T-helper 2 cell treated with Interferon-gamma antibody and Interleukin-4, amounts not matched to agents 5 μg/mL and 100 μg/mL, for 36 hours (primary cell): ENCODE results near the gene HOXC11.

ENCODE experiments used
- DNase-seq: peaks from one replicate; pipeline ENCODE4 v3.0.0; 2021; ENCODE audit warnings: low spot score
- H3K27ac Mint-ChIP-seq: one replicate; pipeline ENCODE4 v1.8.0; 2021; ENCODE audit warnings: mild to moderate bottlenecking, mixed read lengths
- H3K27me3 Mint-ChIP-seq: one replicate; pipeline ENCODE4 v1.8.0; 2021; ENCODE audit warnings: low read depth, mixed read lengths
- H3K36me3 Mint-ChIP-seq: one replicate; pipeline ENCODE4 v1.8.0; 2021; ENCODE audit warnings: low read depth, mixed read lengths
- H3K4me1 Mint-ChIP-seq: one replicate; pipeline ENCODE4 v1.8.0; 2021; ENCODE audit warnings: low read depth, mixed read lengths
- H3K4me3 Mint-ChIP-seq: one replicate; pipeline ENCODE4 v1.8.0; 2022; ENCODE audit warnings: mild to moderate bottlenecking, moderate library complexity, mixed read lengths
- H3K9me3 Mint-ChIP-seq: one replicate; pipeline ENCODE4 v1.8.0; 2021; ENCODE audit warnings: mixed read lengths

Gene HOXC11

GRCh38 chr12:53987787-53988230 is 14.9 kb downstream of the HOXC11 start:
- H3K4me3 Mint-ChIP-seq = no peak overlapping the region
- H3K27ac Mint-ChIP-seq = no peak overlapping the region
- no peaks in the 10 kb centered on the region for H3K36me3 Mint-ChIP-seq
- H3K27me3 Mint-ChIP-seq = peaks cover 94% of the 10 kb centered on the region
- peaks cover 28% of the 10 kb centered on the region for H3K4me1 Mint-ChIP-seq
- no peaks in the 10 kb centered on the region for H3K9me3 Mint-ChIP-seq
- DNase-seq = no peak

GRCh38 chr12:53988541-53989226 is 15.8 kb downstream of the HOXC11 start:
- peak overlapping the region; percentile 2 for H3K4me3 Mint-ChIP-seq
- no peaks in the 10 kb centered on the region for H3K36me3 Mint-ChIP-seq
- no peak overlapping the region for H3K27ac Mint-ChIP-seq
- peaks cover 94% of the 10 kb centered on the region for H3K27me3 Mint-ChIP-seq
- H3K4me1 Mint-ChIP-seq = peaks cover 28% of the 10 kb centered on the region
- no peaks in the 10 kb centered on the region for H3K9me3 Mint-ChIP-seq
- no peak for DNase-seq

DNA sequence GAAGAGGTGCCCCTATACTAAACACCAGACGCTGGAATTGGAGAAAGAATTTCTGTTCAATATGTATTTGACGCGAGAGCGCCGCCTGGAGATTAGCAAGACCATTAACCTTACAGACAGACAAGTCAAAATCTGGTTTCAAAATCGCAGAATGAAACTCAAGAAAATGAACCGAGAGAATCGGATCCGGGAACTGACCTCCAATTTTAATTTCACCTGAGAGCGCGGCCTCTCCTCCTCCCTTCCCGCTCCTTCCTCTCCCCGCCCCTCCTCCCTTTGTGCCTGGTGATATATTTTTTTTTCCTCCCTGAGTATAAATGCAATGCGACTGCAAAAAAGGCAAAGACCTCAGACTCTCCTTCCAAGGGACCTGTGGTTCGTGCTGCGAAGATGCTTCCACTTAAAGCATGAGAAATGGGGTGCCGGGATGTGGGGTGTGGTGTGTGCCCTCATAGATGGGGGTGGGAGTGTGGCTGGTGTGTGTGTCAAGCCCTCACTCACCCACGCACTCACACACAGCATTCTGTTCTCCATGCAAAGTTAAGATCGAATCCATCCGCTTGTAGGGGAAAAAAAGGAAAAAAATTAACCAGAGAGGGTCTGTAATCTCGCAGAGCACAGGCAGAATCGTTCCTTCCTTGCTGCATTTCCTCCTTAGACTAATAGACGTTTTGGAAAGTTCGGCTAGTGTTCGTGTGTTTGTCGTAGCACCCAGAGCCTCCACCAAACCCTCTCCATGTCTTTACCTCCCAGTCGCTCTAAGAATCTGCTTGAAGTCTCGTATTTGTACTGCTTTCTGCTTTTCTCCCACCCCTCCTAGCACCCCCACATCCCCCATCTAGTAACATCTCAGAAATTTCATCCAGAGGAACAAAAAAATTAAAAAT is 16.5 kb downstream of the HOXC11 start:
- no peaks in the 10 kb centered on the region for H3K36me3 Mint-ChIP-seq
- DNase-seq = no peak
- H3K4me3 Mint-ChIP-seq = peak overlapping the region; percentile 28
- peaks cover 95% of the 10 kb centered on the region for H3K27me3 Mint-ChIP-seq
- peaks cover 32% of the 10 kb centered on the region for H3K4me1 Mint-ChIP-seq
- no peak overlapping the region for H3K27ac Mint-ChIP-seq
- H3K9me3 Mint-ChIP-seq = no peaks in the 10 kb centered on the region

- no peak overlapping the region for H3K4me3 Mint-ChIP-seq
- DNase-seq = no peak
- peaks cover 92% of the 10 kb centered on the region for H3K27me3 Mint-ChIP-seq
- no peaks in the 10 kb centered on the region for H3K9me3 Mint-ChIP-seq
- peaks cover 26% of the 10 kb centered on the region for H3K4me1 Mint-ChIP-seq
- H3K27ac Mint-ChIP-seq = no peak overlapping the region
- no peaks in the 10 kb centered on the region for H3K36me3 Mint-ChIP-seq
Observed at GRCh38 chr12:53990311-53991076, 17.6 kb downstream of the HOXC11 start.

- Mint-ChIP-seq H3K4me1 (peaks cover 27% of the 10 kb centered on the region), H3K9me3 (no peaks in the 10 kb centered on the region), H3K27me3 (peaks cover 94% of the 10 kb centered on the region), H3K36me3 (no peaks in the 10 kb centered on the region), H3K27ac (no peak overlapping the region), H3K4me3 (no peak overlapping the region)
- DNase-seq = no peak
Observed at GRCh38 chr12:53991077-53991460, 18.1 kb downstream of the HOXC11 start.

DNA sequence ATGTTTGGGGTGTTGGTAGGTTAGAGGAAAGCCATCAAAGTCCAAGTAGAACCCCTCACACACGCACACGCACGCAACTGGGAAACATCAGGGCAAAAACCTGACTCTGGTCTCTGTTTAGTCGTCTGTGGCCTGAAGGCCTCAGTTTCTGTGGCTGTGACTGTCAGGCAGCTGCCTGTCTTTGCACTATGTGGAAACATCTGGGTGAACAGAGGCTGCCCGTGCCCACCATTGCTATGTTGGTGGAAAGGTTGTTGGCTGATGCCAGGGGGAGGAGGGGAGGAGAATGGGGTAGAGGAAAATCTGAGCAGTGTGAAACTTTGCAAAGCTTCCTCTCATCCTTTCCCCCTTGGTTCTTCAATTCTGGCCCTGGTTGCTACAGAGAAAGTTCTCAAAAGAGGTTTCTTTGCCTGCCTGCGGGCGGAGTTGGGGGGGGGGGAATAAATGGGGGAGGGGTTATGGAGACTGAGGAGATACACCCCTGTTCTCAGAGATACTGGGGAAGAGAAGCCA is 19.5 kb downstream of the HOXC11 start:
- no peak overlapping the region for H3K27ac Mint-ChIP-seq

GRCh38 chr12:53993162-53994008 is 20.5 kb downstream of the HOXC11 start:
- Mint-ChIP-seq H3K27me3 (peaks cover 92% of the 10 kb centered on the region), H3K4me3 (no peak overlapping the region), H3K9me3 (no peaks in the 10 kb centered on the region), H3K27ac (peak overlapping the region; percentile 13), H3K36me3 (no peaks in the 10 kb centered on the region), H3K4me1 (peaks cover 28% of the 10 kb centered on the region)
- no peak for DNase-seq

More for the DNA sequence above, 19.5 kb downstream of the HOXC11 start:
- peaks cover 92% of the 10 kb centered on the region for H3K27me3 Mint-ChIP-seq
- no peak overlapping the region for H3K4me3 Mint-ChIP-seq
- H3K36me3 Mint-ChIP-seq = no peaks in the 10 kb centered on the region
- H3K4me1 Mint-ChIP-seq = peaks cover 25% of the 10 kb centered on the region
- no peaks in the 10 kb centered on the region for H3K9me3 Mint-ChIP-seq
- DNase-seq = no peak

DNA sequence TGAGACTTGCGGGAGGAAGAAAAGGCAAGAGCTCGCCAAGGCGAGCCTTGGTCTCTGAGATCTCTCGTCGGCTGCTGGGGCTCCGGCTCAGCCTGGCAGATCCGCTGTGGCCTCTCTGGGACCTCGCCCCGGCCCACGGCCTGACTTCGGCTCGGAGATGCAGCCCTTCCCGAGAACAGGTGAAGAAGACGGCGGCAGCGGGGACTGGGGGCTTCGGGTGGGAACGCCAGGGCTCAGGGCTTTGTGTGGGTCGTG is 21.0 kb downstream of the HOXC11 start:
- Mint-ChIP-seq H3K27me3 (peaks cover 92% of the 10 kb centered on the region), H3K9me3 (no peaks in the 10 kb centered on the region), H3K4me1 (peaks cover 27% of the 10 kb centered on the region), H3K4me3 (peak overlapping the region; percentile 7), H3K36me3 (no peaks in the 10 kb centered on the region), H3K27ac (no peak overlapping the region)
- DNase-seq = no peak

- H3K36me3 Mint-ChIP-seq = no peaks in the 10 kb centered on the region
- no peak overlapping the region for H3K27ac Mint-ChIP-seq
- DNase-seq = no peak
- peak overlapping the region; percentile 26 for H3K4me3 Mint-ChIP-seq
- peaks cover 23% of the 10 kb centered on the region for H3K4me1 Mint-ChIP-seq
- peaks cover 92% of the 10 kb centered on the region for H3K27me3 Mint-ChIP-seq
- no peaks in the 10 kb centered on the region for H3K9me3 Mint-ChIP-seq
Observed at GRCh38 chr12:53994264-53995001, 21.5 kb downstream of the HOXC11 start.

DNA sequence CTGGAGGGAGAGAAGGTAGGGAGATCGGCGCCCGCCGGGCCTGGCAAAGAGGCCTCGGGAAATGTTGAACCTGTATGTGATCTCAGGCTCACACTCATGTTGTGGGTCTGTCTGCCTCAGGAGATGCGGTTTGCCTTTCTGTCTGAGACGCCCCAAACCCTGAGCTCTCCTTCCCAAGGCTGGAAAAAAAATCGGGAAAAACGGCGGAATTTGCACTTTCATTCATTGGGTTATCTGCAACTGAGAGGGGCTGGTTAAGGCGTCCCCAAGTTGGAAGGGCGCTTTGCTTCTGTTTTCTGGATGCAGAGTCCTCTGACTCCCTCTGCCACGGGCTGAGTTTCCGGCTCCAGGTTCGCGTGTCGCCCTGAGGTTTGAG is 22.1 kb downstream of the HOXC11 start:
- H3K36me3 Mint-ChIP-seq = no peaks in the 10 kb centered on the region
- no peak overlapping the region for H3K27ac Mint-ChIP-seq
- H3K9me3 Mint-ChIP-seq = no peaks in the 10 kb centered on the region
- peaks cover 92% of the 10 kb centered on the region for H3K27me3 Mint-ChIP-seq
- DNase-seq = no peak
- H3K4me3 Mint-ChIP-seq = peak overlapping the region; percentile 26
- H3K4me1 Mint-ChIP-seq = peaks cover 19% of the 10 kb centered on the region

- DNase-seq = no peak
- H3K4me1 Mint-ChIP-seq = peaks cover 14% of the 10 kb centered on the region
Observed at GRCh38 chr12:53995378-53996239, 22.7 kb downstream of the HOXC11 start.

More at GRCh38 chr12:53995378-53996239, 22.7 kb downstream of the HOXC11 start:
- peaks cover 90% of the 10 kb centered on the region for H3K27me3 Mint-ChIP-seq
- H3K4me3 Mint-ChIP-seq = peak overlapping the region; percentile 77
- H3K27ac Mint-ChIP-seq = peak overlapping the region; percentile 31
- no peaks in the 10 kb centered on the region for H3K36me3 Mint-ChIP-seq
- no peaks in the 10 kb centered on the region for H3K9me3 Mint-ChIP-seq
